OCI-LY1 (cell line): ENCODE results near the gene KCNT1.

Source experiments
- H2AFZ ChIP-seq: fragments of 200-600 bp; sonication (generic), shearing (Covaris generic); 2 replicates; pipeline ENCODE4 v1.6.0; 2014; ENCODE audit warnings: antibody characterized with exemption, mild to moderate bottlenecking, low read length
- H3F3A ChIP-seq: fragments of 200-600 bp; sonication (generic), shearing (Covaris generic); 2 replicates; pipeline ENCODE4 v1.6.0; 2014; ENCODE audit warnings: mild to moderate bottlenecking, antibody characterized with exemption, low read length, moderate library complexity; ENCODE audit not compliant: insufficient read depth
- H3K27ac ChIP-seq: fragments of 200-600 bp; sonication (generic); 2 replicates; pipeline ENCODE4 v1.5.1; 2014; ENCODE audit warnings: low read length, mixed run types, mild to moderate bottlenecking, low read depth; ENCODE audit not compliant: poor library complexity, severe bottlenecking
- H3K27me3 ChIP-seq: fragments of 200-600 bp; sonication (generic); 2 replicates; pipeline ENCODE4 v1.6.0; 2014; ENCODE audit warnings: antibody characterized with exemption, mild to moderate bottlenecking, low read length, moderate library complexity; ENCODE audit not compliant: insufficient read depth
- H3K36me3 ChIP-seq: fragments of 200-600 bp; sonication (generic); 2 replicates; pipeline ENCODE4 v1.6.1; 2014; ENCODE audit warnings: mild to moderate bottlenecking, antibody characterized with exemption, low read length, moderate library complexity, mixed read lengths; ENCODE audit not compliant: insufficient read depth
- H3K4me1 ChIP-seq: fragments of 200-600 bp; sonication (generic); 2 replicates; pipeline ENCODE4 v1.5.1; 2014; ENCODE audit warnings: mild to moderate bottlenecking, low read length, moderate library complexity; ENCODE audit not compliant: insufficient read depth, severe bottlenecking
- H3K4me2 ChIP-seq: fragments of 200-600 bp; sonication (generic), shearing (Covaris generic); 2 replicates; pipeline ENCODE4 v1.6.1; 2014; ENCODE audit warnings: low read length
- H3K4me3 ChIP-seq: fragments of 200-600 bp; sonication (generic); 2 replicates; pipeline ENCODE4 v1.5.1; 2014; ENCODE audit warnings: low read length, low read depth, mild to moderate bottlenecking, mixed read lengths; ENCODE audit not compliant: poor library complexity, severe bottlenecking
- H3K79me2 ChIP-seq: fragments of 200-600 bp; shearing (Covaris generic); 2 replicates; pipeline ENCODE4 v1.6.1; 2016; ENCODE audit warnings: mixed run types, low read length, mixed read lengths; ENCODE audit not compliant: insufficient read depth
- H3K9ac ChIP-seq: fragments of 200-600 bp; sonication (generic), shearing (Covaris generic); 2 replicates; pipeline ENCODE4 v1.6.1; 2014; ENCODE audit warnings: mild to moderate bottlenecking, low read length, mixed read lengths
- H3K9me2 ChIP-seq: fragments of 200-600 bp; sonication (generic), shearing (Covaris generic); 2 replicates; pipeline ENCODE4 v1.6.1; 2014; ENCODE audit warnings: low read depth, mild to moderate bottlenecking, low read length, mixed read lengths
- H3K9me3 ChIP-seq: fragments of 200-600 bp; shearing (Covaris generic); 2 replicates; pipeline ENCODE4 v1.6.1; 2014; ENCODE audit warnings: low read length, mixed read lengths
- H4K20me1 ChIP-seq: fragments of 200-600 bp; sonication (generic), shearing (Covaris generic); 2 replicates; pipeline ENCODE4 v1.6.0; 2016; ENCODE audit warnings: mild to moderate bottlenecking, low read length; ENCODE audit not compliant: insufficient read depth
- CTCF ChIP-seq: fragments of 200-600 bp; sonication (generic), shearing (Covaris generic); IDR thresholded peaks from 2 replicates; pipeline ENCODE4 v1.5.1; 2017; ENCODE audit warnings: mild to moderate bottlenecking, antibody characterized with exemption, low read length, moderate library complexity, mixed read lengths
- EZH2 ChIP-seq: fragments of 200-600 bp; sonication (generic), shearing (Covaris generic); IDR thresholded peaks from 2 replicates; pipeline ENCODE4 v1.8.0; 2017; ENCODE audit warnings: borderline replicate concordance, mixed run types, mild to moderate bottlenecking, antibody characterized with exemption, low read length, moderate library complexity, mixed read lengths

KCNT1 gene

GRCh38 chr9:135762921-135763320 lies 60.9 kb downstream of the KCNT1 start:
- Histone ChIP-seq H3K9ac (no peak overlapping the region), H3K9me3 (no peaks in the 10 kb centered on the region), H3K4me3 (no peak overlapping the region), H2AFZ (no peak overlapping the region), H3F3A (no peaks in the 10 kb centered on the region), H3K9me2 (no peaks in the 10 kb centered on the region), H3K79me2 (no peaks in the 10 kb centered on the region), H3K27me3 (0 out of 2 replicates have a peak, but pooled peaks cover 3% of the 10 kb centered on the region), H3K27ac (no peak overlapping the region), H3K4me1 (no peaks in the 10 kb centered on the region), H3K36me3 (no peaks in the 10 kb centered on the region), H3K4me2 (no peak overlapping the region), H4K20me1 (no peaks in the 10 kb centered on the region)
- TF ChIP-seq EZH2 (no peak), CTCF (no peak)

GRCh38 chr9:135763716-135764446 lies 61.9 kb downstream of the KCNT1 start:
- Histone ChIP-seq H3K36me3 (no peaks in the 10 kb centered on the region), H3F3A (no peaks in the 10 kb centered on the region)
- TF ChIP-seq EZH2 (no peak), CTCF (no peak)

GRCh38 chr9:135764731-135765130 lies 62.7 kb downstream of the KCNT1 start:
- Histone ChIP-seq H3K4me2 (no peak overlapping the region), H3K36me3 (no peaks in the 10 kb centered on the region), H3K27me3 (0 out of 2 replicates have a peak, but pooled peaks cover 3% of the 10 kb centered on the region), H3K9me3 (no peaks in the 10 kb centered on the region), H3K9ac (no peak overlapping the region), H3K4me1 (no peaks in the 10 kb centered on the region), H3K27ac (no peak overlapping the region), H3K9me2 (no peaks in the 10 kb centered on the region), H4K20me1 (no peaks in the 10 kb centered on the region), H2AFZ (no peak overlapping the region), H3K79me2 (no peaks in the 10 kb centered on the region), H3K4me3 (no peak overlapping the region), H3F3A (no peaks in the 10 kb centered on the region)
- TF ChIP-seq EZH2 (no peak), CTCF (no peak)

More at GRCh38 chr9:135763716-135764446, 61.9 kb downstream of the KCNT1 start:
- no peak overlapping the region for H2AFZ ChIP-seq
- no peaks in the 10 kb centered on the region for H3K4me1 ChIP-seq
- no peaks in the 10 kb centered on the region for H3K9me3 ChIP-seq
- no peak overlapping the region for H3K9ac ChIP-seq
- 0 out of 2 replicates have a peak, but pooled peaks cover 3% of the 10 kb centered on the region for H3K27me3 ChIP-seq
- no peaks in the 10 kb centered on the region for H3K79me2 ChIP-seq
- H3K27ac ChIP-seq = no peak overlapping the region
- no peaks in the 10 kb centered on the region for H3K9me2 ChIP-seq
- no peak overlapping the region for H3K4me2 ChIP-seq
- H4K20me1 ChIP-seq = no peaks in the 10 kb centered on the region
- H3K4me3 ChIP-seq = no peak overlapping the region
